Measurements from ENCODE around the gene LYPD1.

Gene LYPD1

GRCh38 chr2:132642415-132642814 is 27.6 kb downstream of the LYPD1 start:
- DNase-seq (ENCODE audit: insufficient read length, low spot score) (no peak), FAIRE-seq (no peak)
- no peak for TF ChIP-seq CTCF (IDR thresholded peaks at IDR 0.05; ENCODE audit: insufficient read depth, missing control alignments)

GRCh38 chr2:132641819-132642218 is 28.2 kb downstream of the LYPD1 start:
- FAIRE-seq (no peak), DNase-seq (ENCODE audit: insufficient read length, low spot score) (no peak)
- no peak for TF ChIP-seq CTCF (IDR thresholded peaks at IDR 0.05; ENCODE audit: insufficient read depth, missing control alignments)

GRCh38 chr2:132640116-132640515 is 29.9 kb downstream of the LYPD1 start:
- no peak for TF ChIP-seq CTCF (IDR thresholded peaks at IDR 0.05; ENCODE audit: insufficient read depth, missing control alignments)
- FAIRE-seq, result no peak
- DNase-seq (ENCODE audit: insufficient read length, low spot score), result no peak

- no peak for TF ChIP-seq CTCF (IDR thresholded peaks at IDR 0.05; ENCODE audit: insufficient read depth, missing control alignments)
- DNase-seq (ENCODE audit: insufficient read length, low spot score), result no peak
Observed at GRCh38 chr2:132638313-132639040, 31.5 kb downstream of the LYPD1 start.

GRCh38 chr2:132636346-132636745 is 33.7 kb downstream of the LYPD1 start:
- DNase-seq (ENCODE audit: insufficient read length, low spot score) (no peak), FAIRE-seq (no peak)
- no peak for TF ChIP-seq CTCF (IDR thresholded peaks at IDR 0.05; ENCODE audit: insufficient read depth, missing control alignments)

More at GRCh38 chr2:132638313-132639040, 31.5 kb downstream of the LYPD1 start:
- no peak for FAIRE-seq

DNA sequence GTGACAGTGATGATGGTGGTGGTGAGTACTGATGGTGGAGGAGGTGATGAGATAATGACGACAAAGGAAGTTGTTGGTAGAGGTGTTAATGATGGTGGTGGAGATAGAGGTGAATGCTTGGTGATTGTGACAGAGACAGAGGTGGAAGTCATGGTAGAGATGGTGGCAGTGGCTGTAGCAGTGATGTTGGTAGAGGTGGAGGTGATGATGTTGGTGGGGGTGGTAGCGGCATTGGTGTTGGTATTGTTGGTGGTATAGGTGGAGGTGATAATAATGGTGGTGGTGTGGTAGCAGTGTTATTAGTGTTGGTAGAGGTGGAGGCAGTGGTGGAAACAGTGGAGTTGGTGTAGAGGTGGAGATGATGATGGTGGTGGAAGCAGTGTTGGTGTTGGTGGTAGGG is 36.4 kb downstream of the LYPD1 start:
- FAIRE-seq (no peak), DNase-seq (ENCODE audit: insufficient read length, low spot score) (no peak)
- TF ChIP-seq CTCF (IDR thresholded peaks at IDR 0.05; ENCODE audit: insufficient read depth, missing control alignments), result no peak

- DNase-seq (ENCODE audit: insufficient read length, low spot score) (no peak), FAIRE-seq (no peak)
- TF ChIP-seq CTCF (IDR thresholded peaks at IDR 0.05; ENCODE audit: insufficient read depth, missing control alignments), result no peak
Observed at GRCh38 chr2:132632000-132632649, 37.9 kb downstream of the LYPD1 start.
